Liver (tissue), 9 donors: Measurements from ENCODE around the gene TSKU. TPM values are rescaled to one million over a fixed set of nuclear protein-coding genes. Genes with fewer than 3 reads are reported as not detected.

ENCODE experiments used
- DNase-seq: peaks from one replicate; pipeline ENCODE4 v3.0.0-alpha.2; 2017; ENCODE audit warnings: low spot score
- H3K27ac ChIP-seq, 2 donors: one replicate each; pipeline ENCODE4 v1.7.0; 2013; ENCODE audit warnings: inconsistent platforms in 2 of 2, low read length in 2 of 2, control low read depth in 1 of 2, low read depth in 1 of 2, mild to moderate bottlenecking in 1 of 2
- H3K27me3 ChIP-seq, 4 donors: one replicate each; pipeline versions ENCODE4 v1.6.1 to v1.7.0; 2013; ENCODE audit warnings: low read length in 3 of 4, inconsistent platforms in 1 of 4, mild to moderate bottlenecking in 1 of 4, moderate library complexity in 1 of 4; ENCODE audit not compliant: control insufficient read depth in 4 of 4, insufficient read depth in 4 of 4
- H3K36me3 ChIP-seq, 4 donors: one replicate each; pipeline versions ENCODE4 v1.6.1 to v1.7.0; 2013; ENCODE audit warnings: low read length in 3 of 4, mild to moderate bottlenecking in 3 of 4, low read depth in 1 of 4, moderate library complexity in 1 of 4; ENCODE audit not compliant: control insufficient read depth in 4 of 4, insufficient read depth in 3 of 4
- H3K4me1 ChIP-seq, 4 donors: one replicate each; pipeline versions ENCODE4 v1.6.1 to v1.7.0; 2013; ENCODE audit warnings: low read length in 3 of 4, mild to moderate bottlenecking in 3 of 4, moderate library complexity in 1 of 4; ENCODE audit not compliant: control insufficient read depth in 4 of 4, insufficient read depth in 4 of 4
- H3K4me3 ChIP-seq, 3 donors: one replicate each; pipeline versions ENCODE4 v1.6.1 to v1.7.0; 2013; ENCODE audit warnings: low read length in 3 of 3, control low read depth in 1 of 3, low read depth in 1 of 3, mild to moderate bottlenecking in 1 of 3
- H3K9ac ChIP-seq, 2 donors: one replicate each; pipeline ENCODE4 v1.7.0; 2013; ENCODE audit warnings: low read length in 2 of 2, mild to moderate bottlenecking in 2 of 2, moderate library complexity in 2 of 2, control low read depth in 1 of 2, low read depth in 1 of 2
- H3K9me3 ChIP-seq, 4 donors: one replicate each; pipeline versions ENCODE4 v1.6.1 to v1.7.0; 2013; ENCODE audit warnings: low read length in 3 of 4; ENCODE audit not compliant: control insufficient read depth in 4 of 4
- FOXA1 ChIP-seq: IDR thresholded peaks from 2 replicates; pipeline ENCODE4 v1.6.1; 2016; ENCODE audit warnings: antibody characterized with exemption
- FOXA2 ChIP-seq: IDR thresholded peaks from 2 replicates; pipeline ENCODE4 v1.6.1; 2016; ENCODE audit warnings: antibody characterized with exemption
- MAX ChIP-seq: IDR thresholded peaks from 2 replicates; pipeline ENCODE4 v1.6.1; 2016; ENCODE audit warnings: antibody characterized with exemption
- NR2F2 ChIP-seq: IDR thresholded peaks from 2 replicates; pipeline ENCODE4 v1.6.1; 2016; ENCODE audit warnings: antibody characterized with exemption
- RAD21 ChIP-seq, 2 donors: IDR thresholded peaks; 2 replicates each; pipeline ENCODE4 v1.6.1; 2016; ENCODE audit warnings: antibody characterized with exemption in 2 of 2, mild to moderate bottlenecking in 2 of 2
- REST ChIP-seq: IDR thresholded peaks from 2 replicates; pipeline ENCODE4 v1.6.1; 2016; ENCODE audit warnings: antibody characterized with exemption, mild to moderate bottlenecking
- RXRA ChIP-seq, 2 donors: IDR thresholded peaks; 2 replicates each; pipeline ENCODE4 v1.6.1; 2017 to 2018; ENCODE audit warnings: antibody characterized with exemption in 2 of 2, mild to moderate bottlenecking in 1 of 2
- ZBTB33 ChIP-seq: IDR thresholded peaks from 2 replicates; pipeline ENCODE4 v1.6.1; 2016; ENCODE audit warnings: antibody characterized with exemption
- WGBS: extraction: QIAGEN DNeasy Blood & Tissue Kit; methylation state at CpG from one replicate; pipeline ENCODE4 v1.1.7; 2013; 5-methylcytosine and 5-hydroxymethylcytosine counted together
- polyA plus RNA-seq, 2 donors: library from polyadenylated mRNA; stranded (reverse) in 1 of 2; unstranded in 1 of 2; fragments of 200-250 nt in 1 of 2; fragments of >200 nt in 1 of 2; fragmentation: Nextera tagmentation in 1 of 2; extraction: Ambion mirVana in 1 of 2; gene quantifications; one replicate each; pipeline versions ENCODE4 v1.2.1 to v1.2.3, GENCODE V29; 2013 to 2015
- total RNA-seq, 2 donors: library from RNA; depleted of rRNA; stranded (reverse); fragments of >200 nt; gene quantifications; one replicate each; pipeline ENCODE4 v1.2.3, GENCODE V29; 2014
- donor health status: healthy.
- donor health status: healthy.
- donor health status: healthy.
- donor health status: healthy.
- donor health status: healthy.

The TSKU gene
- total and polyA plus RNA-seq, 4 donors = 3.3 to 492 (median 46.0) TPM

DNA sequence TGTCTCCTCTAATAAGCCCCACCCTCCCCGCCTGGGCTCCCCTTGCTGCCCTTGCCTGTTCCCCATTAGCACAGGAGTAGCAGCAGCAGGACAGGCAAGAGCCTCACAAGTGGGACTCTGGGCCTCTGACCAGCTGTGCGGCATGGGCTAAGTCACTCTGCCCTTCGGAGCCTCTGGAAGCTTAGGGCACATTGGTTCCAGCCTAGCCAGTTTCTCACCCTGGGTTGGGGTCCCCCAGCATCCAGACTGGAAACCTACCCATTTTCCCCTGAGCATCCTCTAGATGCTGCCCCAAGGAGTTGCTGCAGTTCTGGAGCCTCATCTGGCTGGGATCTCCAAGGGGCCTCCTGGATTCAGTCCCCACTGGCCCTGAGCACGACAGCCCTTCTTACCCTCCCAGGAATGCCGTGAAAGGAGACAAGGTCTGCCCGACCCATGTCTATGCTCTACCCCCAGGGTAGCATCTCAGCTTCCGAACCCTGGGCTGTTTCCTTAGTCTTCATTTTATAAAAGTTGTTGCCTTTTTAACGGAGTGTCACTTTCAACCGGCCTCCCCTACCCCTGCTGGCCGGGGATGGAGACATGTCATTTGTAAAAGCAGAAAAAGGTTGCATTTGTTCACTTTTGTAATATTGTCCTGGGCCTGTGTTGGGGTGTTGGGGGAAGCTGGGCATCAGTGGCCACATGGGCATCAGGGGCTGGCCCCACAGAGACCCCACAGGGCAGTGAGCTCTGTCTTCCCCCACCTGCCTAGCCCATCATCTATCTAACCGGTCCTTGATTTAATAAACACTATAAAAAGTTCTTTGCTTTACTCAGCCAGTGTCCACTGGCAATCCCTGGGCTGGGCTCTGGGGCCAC, 14.4 kb downstream of the TSKU start:
- Histone ChIP-seq H3K9me3 (no peaks in the 10 kb centered on the region), H3K4me1 (peaks cover 6 to 93% (median 75%) of the 10 kb centered on the region in 4 donors), H3K4me3 (no peak overlapping the region), H3K9ac (no peak overlapping the region), H3K27ac (peak overlapping the region in 1 of 2 donors; percentile 39), H3K36me3 (peaks cover 3 to 18% (median 9%) of the 10 kb centered on the region in 4 donors), H3K27me3 (no peaks in the 10 kb centered on the region)
- TF ChIP-seq ZBTB33 = peak; percentile 12
- no peak for TF ChIP-seq RXRA (IDR thresholded peaks at IDR 0.05)
- no peak for DNase-seq
- 94% methylated on average over 11 of the region's 11 CpGs for WGBS

DNA sequence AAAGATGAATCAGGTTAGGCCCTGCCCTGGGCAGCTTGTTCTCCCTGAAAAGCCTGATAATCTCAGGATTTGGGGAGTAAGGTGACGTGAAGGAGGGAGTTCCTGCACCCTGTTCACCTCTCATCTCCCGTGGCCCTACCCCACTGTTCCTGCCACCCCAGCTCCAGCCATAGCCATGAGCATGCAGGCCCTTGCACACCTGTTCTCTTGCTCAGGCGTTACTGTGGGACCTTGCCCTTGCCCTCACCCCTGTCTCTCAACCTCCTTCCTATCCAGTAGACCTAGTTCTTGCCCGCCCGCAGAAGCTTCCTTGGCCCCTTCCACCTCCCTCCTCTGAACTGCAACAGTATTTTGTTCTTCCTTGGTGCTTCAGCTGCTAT, 15.0 kb downstream of the TSKU start:
- Histone ChIP-seq H3K4me1 (peaks cover 6 to 93% (median 74%) of the 10 kb centered on the region in 4 donors), H3K9ac (no peak overlapping the region)

More for the DNA sequence above, 15.0 kb downstream of the TSKU start:
- TF ChIP-seq MAX = no peak
- no peak for TF ChIP-seq FOXA2
- TF ChIP-seq FOXA1 = no peak
- TF ChIP-seq NR2F2 = no peak
- TF ChIP-seq ZBTB33 = peak; percentile 4
- no peak for TF ChIP-seq RAD21 (IDR thresholded peaks at IDR 0.05)
- TF ChIP-seq REST = peak; percentile 18
- TF ChIP-seq RXRA (IDR thresholded peaks at IDR 0.05) = peak in 1 of 2 donors; percentile 34
- Histone ChIP-seq H3K4me3 (no peak overlapping the region), H3K27me3 (no peaks in the 10 kb centered on the region), H3K9me3 (no peaks in the 10 kb centered on the region), H3K36me3 (peaks cover 3 to 18% (median 9%) of the 10 kb centered on the region in 4 donors), H3K27ac (peak overlapping the region in 1 of 2 donors; percentile 39)
- DNase-seq = no peak
- 88% methylated on average over 5 of the region's 5 CpGs for WGBS
